ENCODE results near the gene KDELR1. TPM values are rescaled to one million over a fixed set of nuclear protein-coding genes. Genes with fewer than 3 reads are reported as not detected.
A peak's percentile ranks its signal among the peaks of the same experiment; 100 is the strongest.

Gene KDELR1
- total and polyA plus RNA-seq, 7 donors = 37.0 to 71.0 (median 56.5) TPM

- intact Hi-C loops (cut with DNase I) = loop anchor here in 1 of 2 donors (2.0 kb wide), 1 partner anchor 26 kb away; the partner anchor contains the start of gene KDELR1
- H3K27ac ChIP-seq = peak overlapping the region; percentile 92
Observed at GRCh38 chr19:48364598-48365348, 26.6 kb downstream of the KDELR1 start.

DNA sequence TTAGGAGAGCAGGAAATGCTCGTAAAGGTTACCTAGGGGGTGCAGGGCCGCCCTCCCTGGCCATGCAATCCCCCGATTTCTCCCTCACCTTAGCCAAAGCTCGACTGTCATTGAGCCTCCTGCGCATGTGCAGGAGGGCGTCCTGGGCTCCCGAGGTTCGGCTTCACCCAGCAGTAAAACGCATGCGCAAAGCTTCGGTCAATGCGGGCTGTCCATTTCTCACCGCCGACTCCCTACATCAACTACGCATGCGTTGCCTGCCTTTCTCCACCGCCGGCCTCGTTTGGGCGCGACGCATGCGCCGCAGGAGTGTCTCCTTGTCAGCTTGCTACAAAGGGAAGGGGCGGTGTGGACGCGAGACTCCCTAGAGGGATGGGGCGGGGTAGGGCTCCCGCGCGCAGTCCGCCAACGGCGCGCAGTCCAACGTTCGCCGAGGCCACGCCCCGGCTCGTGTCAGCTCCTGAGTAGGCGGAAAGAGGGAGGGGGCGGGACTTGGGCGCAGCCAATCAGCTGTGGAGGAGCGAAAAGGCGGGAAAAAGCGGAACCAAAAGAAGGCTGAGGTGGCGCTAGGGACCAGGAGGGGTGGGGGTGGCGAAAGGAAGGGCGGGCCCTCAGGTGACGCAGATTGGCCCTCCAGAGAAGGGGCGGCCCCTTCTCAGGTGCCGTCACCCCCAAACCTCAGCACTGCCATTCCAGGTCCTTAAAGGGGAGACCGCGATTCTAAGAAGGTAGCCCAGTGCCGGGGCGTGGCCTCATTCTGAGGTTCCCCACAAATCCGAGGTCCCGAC, 27.3 kb downstream of the KDELR1 start, which contains the start of the genes SYNGR4 and TMEM143:
Gene SYNGR4, plus strand, starts transcription at position 558 of the 788 bp plus-strand sequence. CDS start 1,476 bp downstream, outside the sequence.
Gene TMEM143, minus strand, starts transcription at position 131 of the 788 bp plus-strand sequence. Its CDS starts 20 bp downstream, at position 111.
- intact Hi-C loops (cut with DNase I) = loop anchor here in 1 of 2 donors (2.0 kb wide), 1 partner anchor 27 kb away; the partner anchor contains the start of gene KDELR1
- Histone ChIP-seq H3K27ac (peak within 1 kb of the TSS; percentile 92), H3K27me3 (ENCODE audit: insufficient read depth in 3 of 3, low read length in 2 of 3) (no peaks in the 10 kb centered on the region), H3K4me3 (peak within 1 kb of the TSS; percentile 80), H3K4me1 (peaks cover 4% of the 10 kb centered on the region), H3K36me3 (ENCODE audit: insufficient read depth in 1 of 2, low read depth in 1 of 2) (peaks cover 0 to 17% of the 10 kb centered on the region in 2 donors), H3K9me3 (no peaks in the 10 kb centered on the region)
- peak; percentile 99 to 100 for DNase-seq
- WGBS, 3 donors = 1% methylated on average over 57 to 59 of the region's 59 CpGs
- ATAC-seq = peak; percentile 89 to 94 (median 93)
- TF ChIP-seq, protein P1, sequence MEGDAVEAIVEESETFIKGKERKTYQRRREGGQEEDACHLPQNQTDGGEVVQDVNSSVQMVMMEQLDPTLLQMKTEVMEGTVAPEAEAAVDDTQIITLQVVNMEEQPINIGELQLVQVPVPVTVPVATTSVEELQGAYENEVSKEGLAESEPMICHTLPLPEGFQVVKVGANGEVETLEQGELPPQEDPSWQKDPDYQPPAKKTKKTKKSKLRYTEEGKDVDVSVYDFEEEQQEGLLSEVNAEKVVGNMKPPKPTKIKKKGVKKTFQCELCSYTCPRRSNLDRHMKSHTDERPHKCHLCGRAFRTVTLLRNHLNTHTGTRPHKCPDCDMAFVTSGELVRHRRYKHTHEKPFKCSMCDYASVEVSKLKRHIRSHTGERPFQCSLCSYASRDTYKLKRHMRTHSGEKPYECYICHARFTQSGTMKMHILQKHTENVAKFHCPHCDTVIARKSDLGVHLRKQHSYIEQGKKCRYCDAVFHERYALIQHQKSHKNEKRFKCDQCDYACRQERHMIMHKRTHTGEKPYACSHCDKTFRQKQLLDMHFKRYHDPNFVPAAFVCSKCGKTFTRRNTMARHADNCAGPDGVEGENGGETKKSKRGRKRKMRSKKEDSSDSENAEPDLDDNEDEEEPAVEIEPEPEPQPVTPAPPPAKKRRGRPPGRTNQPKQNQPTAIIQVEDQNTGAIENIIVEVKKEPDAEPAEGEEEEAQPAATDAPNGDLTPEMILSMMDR (IDR thresholded peaks at IDR 0.05) = no peak

More at GRCh38 chr19:48364598-48365348, 26.6 kb downstream of the KDELR1 start:
- TF ChIP-seq, protein P1 (IDR thresholded peaks at IDR 0.05) = no peak
- H3K4me1 ChIP-seq = peaks cover 4% of the 10 kb centered on the region
- ATAC-seq = no peak
- 61 to 70% (median 68%) methylated on average over 7 to 10 of the region's 10 CpGs for WGBS, 3 donors
- peak overlapping the region; percentile 80 for H3K4me3 ChIP-seq
- peaks cover 0 to 15% of the 10 kb centered on the region in 2 donors for H3K36me3 ChIP-seq (ENCODE audit: insufficient read depth in 1 of 2, low read depth in 1 of 2)
- H3K9me3 ChIP-seq = no peaks in the 10 kb centered on the region
- peak in 1 of 2 donors; percentile 22 for DNase-seq
- no peaks in the 10 kb centered on the region for H3K27me3 ChIP-seq (ENCODE audit: insufficient read depth in 3 of 3, low read length in 2 of 3)

DNA sequence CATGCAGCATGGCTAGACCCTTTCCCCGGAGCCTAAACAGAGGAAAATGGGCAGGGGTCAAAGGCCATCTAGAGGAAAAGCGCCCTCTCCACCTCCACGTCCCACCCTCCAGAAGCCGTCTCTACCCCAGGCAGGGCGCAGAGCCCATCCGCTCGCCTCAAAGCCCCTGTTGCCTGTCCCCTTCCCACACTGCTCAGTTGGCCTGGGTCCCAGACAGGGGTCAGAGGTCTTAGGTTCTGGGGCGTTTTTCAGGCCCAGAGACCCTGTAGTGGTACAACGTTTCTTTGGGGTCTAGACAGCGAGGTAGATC, 27.9 kb downstream of the KDELR1 start:
- H3K4me1 ChIP-seq = peaks cover 4% of the 10 kb centered on the region
- H3K27ac ChIP-seq = peak overlapping the region; percentile 92
- H3K4me3 ChIP-seq = peak overlapping the region; percentile 80
- 1% methylated on average over 10 of the region's 10 CpGs for WGBS, 3 donors
- intact Hi-C loops (cut with DNase I) = no loop called here
- peaks cover 0 to 17% of the 10 kb centered on the region in 2 donors for H3K36me3 ChIP-seq (ENCODE audit: insufficient read depth in 1 of 2, low read depth in 1 of 2)
- DNase-seq (no peak), ATAC-seq (peak; percentile 13 to 26 (median 20))
- TF ChIP-seq, protein P1 (IDR thresholded peaks at IDR 0.05) = no peak
- H3K27me3 ChIP-seq (ENCODE audit: insufficient read depth in 3 of 3, low read length in 2 of 3) = no peaks in the 10 kb centered on the region
- H3K9me3 ChIP-seq = no peaks in the 10 kb centered on the region

DNA sequence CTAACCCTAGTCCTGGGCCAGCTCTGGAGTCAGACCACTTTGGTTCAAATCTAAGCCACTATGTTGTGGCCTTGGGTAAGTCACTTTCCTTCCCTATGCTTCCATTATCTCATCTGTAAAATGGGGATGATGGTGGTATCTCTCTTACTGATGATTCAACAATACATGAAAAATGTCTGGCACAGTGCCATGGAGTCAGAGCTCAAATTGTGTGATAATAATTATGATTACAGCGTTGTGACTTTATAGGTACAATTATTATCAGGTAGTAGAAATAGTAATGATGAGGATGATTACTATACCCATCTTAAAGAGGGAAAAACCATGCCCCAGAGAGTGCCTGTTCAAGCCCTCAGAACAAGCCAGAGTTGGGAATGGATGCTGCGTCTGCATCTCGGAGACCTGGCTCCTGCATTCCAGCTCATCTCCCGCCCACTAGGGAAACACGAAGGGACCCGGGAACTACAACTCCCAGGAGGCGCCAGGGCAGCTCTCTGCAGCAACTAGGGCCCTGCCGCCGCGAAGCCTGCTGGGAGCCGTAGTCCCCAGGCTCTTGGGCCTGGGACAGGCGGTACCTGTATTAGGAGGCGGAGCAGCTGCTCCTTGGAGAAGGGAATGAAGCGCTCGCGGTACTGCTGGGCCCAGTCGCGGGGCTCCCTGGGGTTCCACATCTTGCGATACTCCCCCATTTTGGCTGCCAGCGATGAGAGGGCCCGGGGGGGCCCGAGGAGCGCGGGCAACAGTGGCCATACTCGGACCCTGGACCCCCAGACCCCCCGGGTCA, 28.4 kb downstream of the KDELR1 start:
- peak; percentile 87 to 92 (median 90) for ATAC-seq
- peaks cover 4% of the 10 kb centered on the region for H3K4me1 ChIP-seq
- 3 to 4% (median 3%) methylated on average over 26 of the region's 26 CpGs for WGBS, 3 donors
- TF ChIP-seq, protein P1 (IDR thresholded peaks at IDR 0.05) = no peak
- H3K27ac ChIP-seq = peak overlapping the region; percentile 92
- peak; percentile 95 to 97 for DNase-seq
- intact Hi-C loops (cut with DNase I) = no loop called here
- no peaks in the 10 kb centered on the region for H3K27me3 ChIP-seq (ENCODE audit: insufficient read depth in 3 of 3, low read length in 2 of 3)
- H3K9me3 ChIP-seq = no peaks in the 10 kb centered on the region
- peaks cover 0 to 17% of the 10 kb centered on the region in 2 donors for H3K36me3 ChIP-seq (ENCODE audit: insufficient read depth in 1 of 2, low read depth in 1 of 2)
- H3K4me3 ChIP-seq = peak overlapping the region; percentile 80

All from psoas muscle (tissue), 8 donors.